H1 (cell line): ENCODE results near the gene KCTD11. TPM values are rescaled to one million over a fixed set of nuclear protein-coding genes. Genes with fewer than 3 reads are reported as not detected.

ENCODE experiments used
- CTCF ChIA-PET: fragments of 300-600 bp; sonication (Branson Sonifier 250); formaldehyde crosslinking; loops from one replicate; lab custom pipeline; 2021; ENCODE audit not compliant: partially characterized antibody; lab: Charles Lee
- POLR2A ChIA-PET: fragments of 300-600 bp; sonication (Branson Sonifier 250); formaldehyde crosslinking; loops from one replicate; lab custom pipeline; 2021; ENCODE audit warnings: inconsistent platforms; ENCODE audit not compliant: partially characterized antibody; lab: Charles Lee
- DNase-seq, 2 experiments: peaks; one replicate each; pipeline versions ENCODE4 v3.0.0 to v3.0.0-alpha.2; 2010 to 2022; ENCODE audit warnings: low spot score in 2 of 2, low read depth in 1 of 2, mixed read lengths in 1 of 2
- FAIRE-seq: peaks from 2 replicates; lab custom pipeline; 2011; peaks lifted over from hg19 to GRCh38; lab: Jason Lieb, UNC
- H2AFZ ChIP-seq: 2 replicates; pipeline ENCODE4 v1.8.1; 2012; ENCODE audit warnings: low read length, inconsistent platforms
- H2AK5ac ChIP-seq: 2 replicates; pipeline ENCODE4 v1.6.1; 2013; ENCODE audit warnings: low read depth, low read length
- H2BK120ac ChIP-seq: replicated peaks from 2 replicates; pipeline ENCODE3; 2013; ENCODE audit warnings: low read depth, low read length, inconsistent platforms
- H2BK12ac ChIP-seq: 2 replicates; pipeline ENCODE4 v1.6.1; 2013; ENCODE audit warnings: low read depth, low read length
- H2BK15ac ChIP-seq: 2 replicates; pipeline ENCODE4 v1.6.1; 2013; ENCODE audit warnings: low read length
- H2BK20ac ChIP-seq: 2 replicates; pipeline ENCODE4 v1.6.1; 2013; ENCODE audit warnings: low read length
- H2BK5ac ChIP-seq: 2 replicates; pipeline ENCODE4 v1.6.1; 2013; ENCODE audit warnings: low read depth, low read length
- H3K14ac ChIP-seq: 2 replicates; pipeline ENCODE4 v1.6.1; 2013; ENCODE audit warnings: inconsistent platforms; ENCODE audit not compliant: insufficient read length
- H3K18ac ChIP-seq: 2 replicates; pipeline ENCODE4 v1.6.1; 2013; ENCODE audit warnings: low read length; ENCODE audit errors: extremely low read depth
- H3K23ac ChIP-seq: 2 replicates; pipeline ENCODE4 v1.6.1; 2013; ENCODE audit warnings: inconsistent platforms; ENCODE audit not compliant: insufficient read length
- H3K23me2 ChIP-seq: 2 replicates; pipeline ENCODE4 v1.6.1; 2013; ENCODE audit warnings: low read depth, low read length
- H3K27ac ChIP-seq: 2 replicates; pipeline ENCODE4 v1.6.1; 2011; ENCODE audit warnings: low read depth, low read length, inconsistent platforms
- H3K27me3 ChIP-seq, 4 experiments: replicated peaks in 1 of 4; 1 replicate in 1 of 4; 2 replicates in 3 of 4; pipeline versions ENCODE4 v1.6.1 to v1.8.1; 2011 to 2013; ENCODE audit warnings: low read length in 3 of 4, mild to moderate bottlenecking in 3 of 4, inconsistent platforms in 2 of 4, mixed read lengths in 2 of 4, moderate library complexity in 1 of 4; ENCODE audit not compliant: control insufficient read depth in 3 of 4, insufficient read depth in 3 of 4; ENCODE audit errors: extremely low read depth in 1 of 4
- H3K36me3 ChIP-seq, 4 experiments: 2 replicates each; pipeline versions ENCODE4 v1.6.1 to v1.8.1; 2011 to 2013; ENCODE audit warnings: mild to moderate bottlenecking in 4 of 4, low read length in 3 of 4, moderate library complexity in 2 of 4, control low read depth in 1 of 4, inconsistent platforms in 1 of 4; ENCODE audit not compliant: insufficient read depth in 4 of 4, control insufficient read depth in 2 of 4
- H3K4ac ChIP-seq: replicated peaks from 2 replicates; pipeline ENCODE3; 2013; ENCODE audit warnings: low read length, low read depth, mixed read lengths, inconsistent platforms; ENCODE audit not compliant: insufficient read length
- H3K4me1 ChIP-seq, 4 experiments: replicated peaks in 1 of 4; 1 replicate in 1 of 4; 2 replicates in 3 of 4; pipeline versions ENCODE4 v1.6.1 to v1.8.1; 2011 to 2013; ENCODE audit warnings: low read length in 3 of 4, inconsistent platforms in 2 of 4, mixed read lengths in 1 of 4; ENCODE audit not compliant: insufficient read depth in 4 of 4, control insufficient read depth in 3 of 4
- H3K4me2 ChIP-seq, 2 experiments: 2 replicates each; pipeline versions ENCODE4 v1.6.1 to v1.8.1; 2011 to 2013; ENCODE audit warnings: low read depth in 2 of 2, low read length in 2 of 2, control low read depth in 1 of 2, inconsistent platforms in 1 of 2, mild to moderate bottlenecking in 1 of 2; ENCODE audit not compliant: insufficient read depth in 1 of 2
- H3K4me3 ChIP-seq, 4 experiments: fragments of 200-600, 300-600 bp in 1 of 4; sonication (generic), shearing (Covaris generic), sonication (Bioruptor Twin) in 1 of 4; 2 replicates each; pipeline versions ENCODE4 v1.5.1 to v1.8.1; 2011 to 2016; ENCODE audit warnings: low read length in 4 of 4, low read depth in 3 of 4, control low read depth in 2 of 4, inconsistent platforms in 2 of 4, mild to moderate bottlenecking in 2 of 4, mixed read lengths in 1 of 4, moderate library complexity in 1 of 4; ENCODE audit not compliant: insufficient read depth in 2 of 4; ENCODE audit errors: extremely low read depth in 1 of 4
- H3K56ac ChIP-seq: replicated peaks from 2 replicates; pipeline ENCODE3; 2013; ENCODE audit warnings: low read depth, mild to moderate bottlenecking, mixed read lengths, low read length, inconsistent platforms; ENCODE audit not compliant: insufficient read length
- H3K79me1 ChIP-seq: 2 replicates; pipeline ENCODE4 v1.6.1; 2013; ENCODE audit warnings: low read depth, low read length, control low read depth
- H3K79me2 ChIP-seq, 2 experiments: 2 replicates each; pipeline versions ENCODE4 v1.6.1 to v1.8.1; 2012 to 2013; ENCODE audit warnings: low read length in 2 of 2, mild to moderate bottlenecking in 2 of 2, inconsistent platforms in 1 of 2; ENCODE audit not compliant: insufficient read depth in 2 of 2, control insufficient read depth in 1 of 2
- H3K9ac ChIP-seq, 4 experiments: replicated peaks in 1 of 4; 1 replicate in 1 of 4; 2 replicates in 3 of 4; pipeline versions ENCODE4 v1.6.1 to v1.8.1; 2011 to 2013; ENCODE audit warnings: low read depth in 3 of 4, low read length in 3 of 4, control low read depth in 2 of 4, mild to moderate bottlenecking in 2 of 4, moderate library complexity in 2 of 4, inconsistent platforms in 1 of 4; ENCODE audit errors: extremely low read depth in 1 of 4
- H3K9me3 ChIP-seq, 2 experiments: 2 replicates each; pipeline versions ENCODE4 v1.6.1 to v1.8.1; 2012 to 2013; ENCODE audit warnings: mild to moderate bottlenecking in 2 of 2, moderate library complexity in 2 of 2, control low read depth in 1 of 2, inconsistent platforms in 1 of 2, low read depth in 1 of 2, low read length in 1 of 2, mixed read lengths in 1 of 2; ENCODE audit not compliant: insufficient read depth in 2 of 2
- H4K20me1 ChIP-seq, 2 experiments: replicated peaks in 1 of 2; 2 replicates each; pipeline versions ENCODE3 to v1.8.1; 2011 to 2013; ENCODE audit warnings: inconsistent platforms in 2 of 2, low read length in 2 of 2, mild to moderate bottlenecking in 1 of 2; ENCODE audit not compliant: insufficient read depth in 2 of 2, control insufficient read depth in 1 of 2
- H4K5ac ChIP-seq: 2 replicates; pipeline ENCODE4 v1.6.1; 2013; ENCODE audit warnings: low read length, low read depth, mixed read lengths, inconsistent platforms; ENCODE audit not compliant: insufficient read length
- H4K8ac ChIP-seq: 2 replicates; pipeline ENCODE4 v1.8.0; 2013; ENCODE audit warnings: mild to moderate bottlenecking, moderate library complexity, low read length, inconsistent platforms; ENCODE audit not compliant: insufficient read depth; ENCODE audit errors: extremely low read depth
- H4K91ac ChIP-seq: replicated peaks from 2 replicates; pipeline ENCODE3; 2013; ENCODE audit warnings: low read length, mixed read lengths, inconsistent platforms; ENCODE audit not compliant: insufficient read length
- BACH1 ChIP-seq: IDR thresholded peaks from 2 replicates; pipeline ENCODE4 v1.6.1; 2012; ENCODE audit warnings: low read length, improper control_type of control experiment
- CHD1 ChIP-seq: IDR thresholded peaks from 2 replicates; pipeline ENCODE4 v1.6.1; 2012; ENCODE audit warnings: low read depth, low read length, improper control_type of control experiment
- EP300 ChIP-seq, 2 experiments: IDR thresholded peaks; 1 replicate in 1 of 2; 2 replicates in 1 of 2; pipeline ENCODE4 v1.6.1; 2011 to 2012; ENCODE audit warnings: low read depth in 2 of 2, low read length in 2 of 2, mild to moderate bottlenecking in 2 of 2, borderline replicate concordance in 1 of 2, inconsistent platforms in 1 of 2, moderate library complexity in 1 of 2
- FOSL1 ChIP-seq: IDR thresholded peaks from 2 replicates; pipeline ENCODE4 v1.6.1; 2011; ENCODE audit warnings: mild to moderate bottlenecking, low read depth, low read length, moderate library complexity; ENCODE audit not compliant: insufficient read depth
- GTF2F1 ChIP-seq: IDR thresholded peaks from 2 replicates; pipeline ENCODE4 v1.6.1; 2012; ENCODE audit warnings: low read depth, low read length, improper control_type of control experiment, borderline replicate concordance
- KDM1A ChIP-seq: fragments of 200-600, 300-600 bp; sonication (generic); IDR thresholded peaks from 2 replicates; pipeline ENCODE4 v1.7.1; 2016; ENCODE audit warnings: mild to moderate bottlenecking, low read length, borderline replicate concordance
- MAFK ChIP-seq: IDR thresholded peaks from 2 replicates; pipeline ENCODE4 v1.6.1; 2012; ENCODE audit warnings: low read depth, mild to moderate bottlenecking, improper control_type of control experiment, low read length
- POLR2A ChIP-seq, 2 experiments: IDR thresholded peaks; 1 replicate in 1 of 2; 2 replicates in 1 of 2; pipeline ENCODE4 v1.6.1; 2011; ENCODE audit warnings: low read depth in 2 of 2, low read length in 2 of 2, mild to moderate bottlenecking in 2 of 2; ENCODE audit errors: control extremely low read depth in 1 of 2
- SIN3A ChIP-seq, 2 experiments: IDR thresholded peaks in 1 of 2; conservative IDR thresholded peaks in 1 of 2; 2 replicates each; pipeline ENCODE4 v1.6.1; 2011 to 2012; ENCODE audit warnings: low read length in 2 of 2, improper control_type of control experiment in 1 of 2, low read depth in 1 of 2, mild to moderate bottlenecking in 1 of 2
- SIRT6 ChIP-seq: IDR thresholded peaks from one replicate; pipeline ENCODE4 v1.7.1; 2012; ENCODE audit warnings: low read length, inconsistent platforms
- SIX5 ChIP-seq: IDR thresholded peaks from 2 replicates; pipeline ENCODE4 v1.6.1; 2011; ENCODE audit warnings: mild to moderate bottlenecking, low read depth, low read length
- SP2 ChIP-seq: IDR thresholded peaks from 2 replicates; pipeline ENCODE4 v1.6.1; 2012; ENCODE audit warnings: mild to moderate bottlenecking, low read length, inconsistent platforms
- TAF7 ChIP-seq: optimal IDR thresholded peaks from 2 replicates; pipeline ENCODE3; 2011; ENCODE audit warnings: low read depth, mild to moderate bottlenecking, inconsistent platforms, low read length, moderate library complexity, borderline replicate concordance
- WGBS, 2 experiments: shearing (Covaris generic) in 1 of 2; methylation state at CpG; one replicate each; pipeline versions ENCODE4 v1.1.6 to v1.1.7; 2013 to 2015; ENCODE audit warnings: low lambda C conversion rate in 2 of 2, mixed read lengths in 2 of 2, inconsistent platforms in 1 of 2, low coverage in 1 of 2, missing lambda C conversion rate in 1 of 2; ENCODE audit not compliant: insufficient replicate concordance in 2 of 2, insufficient coverage in 1 of 2, insufficient read length in 1 of 2; ENCODE audit errors: extremely low coverage in 1 of 2, missing lambda C conversion rate in 1 of 2; 5-methylcytosine and 5-hydroxymethylcytosine counted together
- polyA plus RNA-seq, 7 experiments: library from polyadenylated mRNA; depleted of rRNA in 3 of 7; stranded (reverse) in 5 of 7; unstranded in 2 of 7; fragments of >200 nt in 5 of 7; fragments of 200-250 nt in 2 of 7; gene quantifications; 1 replicate in 5 of 7; 2 replicates in 1 of 7; 4 replicates in 1 of 7; pipeline versions ENCODE4 v1.2.1 to v1.2.3, GENCODE V29; 2011 to 2013; ENCODE audit warnings: missing spikeins in 2 of 7, mixed read lengths in 2 of 7
- total RNA-seq: library from RNA; stranded (reverse); fragmentation: NEBNext Ultra II Directional; extraction: Animal tissue kit (Norgen Biotek cat#: 25700); gene quantifications from 2 replicates; pipeline ENCODE4 v1.2.1, GENCODE V29; 2021

The KCTD11 gene
- total and polyA plus RNA-seq, 2 of the 8 experiments (the other 6 are each of a cell fraction or from before 2014, with no cell fraction given) = 8.6 to 9.2 TPM

GRCh38 chr17:7328840-7329373, 23.1 kb upstream of the KCTD11 start, which contains the start of gene NEURL4:
TSS of gene NEURL4 (minus strand) at chr17:7329335. CDS start at chr17:7329312, 23 bp downstream.
- H3K23me2 ChIP-seq = peaks cover 8% of the 10 kb centered on the region
- 3% methylated on average over 30 of the region's 50 CpGs; no CpG with 5 or more reads in 1 of the 2 experiments for WGBS, 2 experiments
- H3K36me3 ChIP-seq = peaks cover 0 to 7% (median 5%) of the 10 kb centered on the region in 4 experiments; a peak in 4 of 8 replicates
- H3K14ac ChIP-seq = peak within 1 kb of the TSS; percentile 90
- H2BK120ac ChIP-seq = no peak within 1 kb of the TSS
- H4K5ac ChIP-seq = peak within 1 kb of the TSS; percentile 88
- no peak within 1 kb of the TSS for H2AK5ac ChIP-seq
- peak within 1 kb of the TSS; percentile 29; the same call in 1 of the 2 replicates for H2BK12ac ChIP-seq
- peaks cover 0 to 1% of the 10 kb centered on the region in 2 experiments for H4K20me1 ChIP-seq
- POLR2A ChIA-PET = interaction anchor here (0.5 to 13.4 kb wide), 24 partner anchors 8 to 255 kb away, joined by 3 to 223 read pairs (median 4); partner anchors contain the start of genes ACADVL, ACAP1, CHRNB1 and CLDN7
- H3K9me3 ChIP-seq = no peaks in the 10 kb centered on the region
- peaks cover 0 to 14% of the 10 kb centered on the region in 2 experiments; a peak in 2 of 4 replicates for H3K79me2 ChIP-seq
- 0 out of 2 replicates have a peak within 1 kb of the TSS, but pooled peaks have one; percentile 10 for H2BK15ac ChIP-seq
- no peaks in the 10 kb centered on the region; a peak in 1 of 7 replicates for H3K27me3 ChIP-seq
- CTCF ChIA-PET = interaction anchor here (0.7 to 9.3 kb wide), 8 partner anchors 15 to 359 kb away, joined by 3 to 167 read pairs (median 7); partner anchors contain the start of genes SENP3, TP53 and WRAP53
- H2BK20ac ChIP-seq = no peak within 1 kb of the TSS
- H3K27ac ChIP-seq = peak within 1 kb of the TSS; percentile 84
- peak within 1 kb of the TSS; percentile 81 for H4K91ac ChIP-seq
- peak within 1 kb of the TSS; percentile 90 for H3K56ac ChIP-seq
- H3K4me1 ChIP-seq = peaks cover 0 to 19% (median 8%) of the 10 kb centered on the region in 4 experiments; a peak in 6 of 7 replicates
- DNase-seq (no peak), FAIRE-seq (no peak)
- H3K9ac ChIP-seq = peak within 1 kb of the TSS; percentile 66 to 88 (median 84)
- peak within 1 kb of the TSS; percentile 69 to 97 (median 82) for H3K4me3 ChIP-seq
- H3K4me2 ChIP-seq = peak within 1 kb of the TSS; percentile 96 to 98
- H3K23ac ChIP-seq = no peak within 1 kb of the TSS
- peak within 1 kb of the TSS; percentile 81; the same call in 1 of the 2 replicates for H4K8ac ChIP-seq
- peaks cover 2% of the 10 kb centered on the region; the same call in 1 of the 2 replicates for H3K79me1 ChIP-seq
- H2AFZ ChIP-seq = no peak within 1 kb of the TSS
- no peak within 1 kb of the TSS for H3K4ac ChIP-seq
- peak within 1 kb of the TSS; percentile 57 for H3K18ac ChIP-seq
- H2BK5ac ChIP-seq = peak within 1 kb of the TSS; percentile 66
- TF ChIP-seq TAF7 (no peak), KDM1A (no peak), CHD1 (no peak), GTF2F1 (no peak), MAFK (no peak), BACH1 (no peak), SIRT6 (no peak), SIX5 (0 out of 2 replicates have a peak, but pooled peaks have one; percentile 10), SIN3A (conservative IDR thresholded peaks at IDR 0.05 in 1 of 2, IDR thresholded peaks at IDR 0.05 in 1 of 2; ENCODE audit: low read depth in 1 of 2, low read length in 2 of 2) (peak; percentile 31 to 54; a peak in 1 of 4 replicates), SP2 (no peak), POLR2A (IDR thresholded peaks at IDR 0.05; ENCODE audit: control extremely low read depth in 1 of 2, low read depth in 2 of 2, low read length in 2 of 2) (no peak), EP300 (IDR thresholded peaks at IDR 0.05; ENCODE audit: borderline replicate concordance in 1 of 2, low read depth in 2 of 2, low read length in 2 of 2) (no peak), FOSL1 (no peak)
